HG03432 (cell line): Measurements from ENCODE around the gene UQCRC1.
"Not testable (repeated sequence)": the region's sequence is repeated elsewhere in the genome, so short reads cannot be mapped to it uniquely, and the experiment has no call there.

Source experiments
- ATAC-seq: cut with Tn5 transposase; IDR thresholded peaks from one replicate; pipeline ENCODE4 v1.9.1; 2021; ENCODE audit warnings: mild to moderate bottlenecking, moderate library complexity; ENCODE audit not compliant: unreplicated experiment

The UQCRC1 gene

DNA sequence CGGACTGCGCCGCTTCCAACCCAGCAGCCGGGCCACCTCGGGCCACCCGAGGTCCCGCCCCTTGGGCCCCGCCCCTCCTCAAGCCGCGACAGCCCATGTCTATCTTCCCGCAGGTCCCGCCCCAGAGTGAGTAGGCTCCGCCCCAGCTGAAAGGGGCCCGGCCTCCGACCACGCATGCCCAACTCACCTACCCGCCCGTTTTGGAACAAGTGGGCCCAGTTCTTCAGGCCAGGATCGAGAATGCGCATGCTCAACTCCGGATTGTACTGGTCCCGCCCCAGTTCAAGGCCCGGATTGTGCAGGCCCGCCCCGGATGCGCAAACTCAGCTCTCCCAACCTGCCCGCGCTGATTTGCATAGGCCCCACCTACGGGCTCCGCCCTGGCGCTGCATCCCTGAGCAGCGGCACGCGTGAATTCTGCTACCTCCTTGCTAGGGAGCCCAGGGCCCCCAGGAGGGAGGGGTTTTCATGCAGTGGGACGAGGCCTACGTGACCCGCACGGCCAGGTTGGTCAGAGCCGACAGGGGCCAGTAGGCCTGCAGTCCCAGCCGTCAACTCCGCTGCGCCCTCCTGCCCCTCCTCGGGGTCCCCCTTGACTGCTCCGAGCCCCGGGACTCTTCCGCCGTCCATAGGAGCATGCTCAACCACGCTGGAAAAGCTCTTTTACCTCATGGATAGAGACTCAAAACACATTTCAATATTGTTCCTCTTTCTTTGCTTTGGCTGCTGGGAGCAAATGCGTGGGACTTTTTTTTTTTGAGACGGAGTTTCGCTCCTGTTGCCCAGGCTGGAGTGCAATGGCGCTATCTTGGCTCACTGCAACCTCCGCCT, 52.4 kb downstream of the UQCRC1 start, which contains the start of gene PFKFB4:
Gene PFKFB4, minus strand, starts transcription at position 8 of the 831 bp plus-strand sequence. CDS start 26 bp downstream, outside the sequence.
- ATAC-seq: peak; percentile 90

DNA sequence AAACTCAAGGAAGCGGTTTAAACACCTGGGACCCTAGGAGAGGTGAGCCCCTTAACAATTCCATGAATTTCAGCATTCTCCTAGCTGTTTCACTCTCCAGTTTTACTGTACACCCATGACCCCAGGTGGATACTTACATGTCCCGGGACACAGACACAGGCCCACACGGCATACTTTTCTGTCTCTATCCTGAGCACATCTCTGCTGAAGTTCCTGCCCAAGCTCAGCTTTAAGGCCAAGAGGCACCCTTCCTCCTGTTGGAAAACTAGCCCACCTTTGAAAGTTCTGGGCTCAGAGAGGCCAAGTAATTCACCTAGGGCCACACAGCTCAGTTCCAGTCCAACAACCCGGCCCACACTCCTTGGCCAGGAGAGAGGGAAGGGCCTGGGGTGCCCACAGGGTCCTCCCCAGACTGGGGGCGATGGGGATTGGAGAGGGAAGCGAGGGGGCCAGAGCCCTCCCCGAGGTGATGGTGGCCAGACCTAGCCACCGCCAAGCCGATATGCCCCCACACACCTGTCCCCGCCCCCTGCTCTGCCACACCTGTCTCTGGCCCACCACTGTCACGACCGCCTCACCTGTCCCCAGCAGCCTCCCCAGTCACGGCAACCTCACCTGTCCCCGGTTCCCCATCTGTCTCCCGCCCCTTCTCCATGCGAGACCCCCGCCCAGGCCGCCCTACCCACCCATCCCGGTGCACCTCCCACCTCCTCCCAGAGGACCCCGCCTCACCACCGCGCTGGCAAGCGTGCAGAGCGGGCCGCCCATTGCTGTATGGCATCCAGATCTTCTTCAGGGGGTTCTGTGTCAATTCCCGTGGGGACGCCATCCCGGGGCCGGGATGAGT, 53.3 kb downstream of the UQCRC1 start:
- no peak for ATAC-seq

DNA sequence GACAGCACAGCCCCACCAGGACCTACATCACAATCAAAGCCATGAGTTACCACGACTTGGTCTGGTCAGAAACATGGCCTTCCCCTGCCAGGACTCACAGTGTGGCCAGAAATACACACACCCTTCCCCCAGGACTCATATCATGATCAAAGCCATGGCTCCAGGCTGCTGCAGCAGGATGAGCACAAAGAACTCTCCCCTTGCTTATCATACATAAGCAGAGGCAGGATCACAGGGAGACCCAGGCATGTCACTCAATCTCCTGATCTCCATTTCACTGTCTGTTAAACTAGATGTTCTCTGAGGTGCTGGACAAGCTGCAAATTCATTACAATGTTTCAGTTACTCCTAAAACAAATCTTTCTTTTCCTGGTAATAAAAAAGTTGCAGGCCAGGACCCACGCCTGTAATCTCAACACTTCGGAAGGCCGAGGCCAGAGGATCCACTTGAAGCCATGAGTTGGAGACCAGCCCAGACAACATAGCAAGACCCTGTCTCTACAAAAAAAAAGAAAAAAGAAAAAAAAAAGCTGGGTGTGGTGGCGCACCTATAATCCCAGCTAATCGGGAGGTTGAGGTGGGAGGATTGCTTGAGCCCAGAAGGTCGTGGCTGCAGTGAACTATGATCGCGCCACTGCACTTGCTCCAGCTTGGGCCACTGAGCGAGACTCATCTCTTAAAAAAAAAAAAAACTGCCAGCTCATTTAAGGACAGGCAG, 54.1 kb downstream of the UQCRC1 start:
- ATAC-seq: no peak

- ATAC-seq: no peak
These were observed 55.3 kb downstream of the UQCRC1 start for GRCh38 chr3:48553886-48554845.

DNA sequence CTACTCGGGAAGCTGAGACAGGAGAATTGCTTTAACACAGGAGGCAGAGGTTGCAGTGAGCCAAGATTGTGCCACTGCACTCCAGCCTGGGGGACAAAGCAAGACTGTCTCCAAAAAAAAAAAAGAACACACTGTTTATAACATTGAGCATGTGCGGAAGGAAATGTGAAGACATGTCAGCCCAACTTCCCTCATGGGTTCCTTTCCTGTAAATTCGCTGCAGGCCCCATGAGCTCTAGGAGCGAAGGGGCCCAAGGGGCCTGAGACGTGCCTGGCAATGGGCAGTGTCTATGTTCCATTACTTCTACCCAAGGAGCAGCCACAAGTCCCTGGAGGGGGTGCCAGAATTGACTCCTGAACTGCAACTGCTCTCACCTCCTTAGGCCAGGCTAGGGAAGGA, 56.1 kb downstream of the UQCRC1 start:
- ATAC-seq: no peak

- no peak for ATAC-seq
These were observed 57.1 kb downstream of the UQCRC1 start for GRCh38 chr3:48552111-48552951.

DNA sequence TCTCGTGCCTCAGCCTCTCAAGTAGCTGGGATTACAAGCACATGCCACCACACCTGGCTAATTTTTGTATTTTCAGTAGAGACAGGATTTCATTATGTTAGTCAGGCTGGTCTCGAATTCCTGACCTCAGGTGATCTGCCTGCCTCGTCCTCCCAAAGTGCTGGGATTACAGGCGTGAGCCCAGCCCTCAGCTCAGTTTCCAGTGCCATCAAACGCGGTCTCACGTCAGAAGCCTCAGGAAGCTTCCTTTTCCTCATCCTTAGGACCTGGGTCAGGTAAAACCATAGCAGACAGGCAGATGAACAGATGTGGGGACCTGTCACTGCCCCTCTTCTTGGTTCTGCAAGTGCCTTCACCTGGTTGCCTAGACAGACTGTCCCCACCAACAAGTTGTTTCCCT, 57.8 kb downstream of the UQCRC1 start:
- not testable (repeated sequence) for ATAC-seq
